Measurements from ENCODE around the gene FGF2.

FGF2 gene

DNA sequence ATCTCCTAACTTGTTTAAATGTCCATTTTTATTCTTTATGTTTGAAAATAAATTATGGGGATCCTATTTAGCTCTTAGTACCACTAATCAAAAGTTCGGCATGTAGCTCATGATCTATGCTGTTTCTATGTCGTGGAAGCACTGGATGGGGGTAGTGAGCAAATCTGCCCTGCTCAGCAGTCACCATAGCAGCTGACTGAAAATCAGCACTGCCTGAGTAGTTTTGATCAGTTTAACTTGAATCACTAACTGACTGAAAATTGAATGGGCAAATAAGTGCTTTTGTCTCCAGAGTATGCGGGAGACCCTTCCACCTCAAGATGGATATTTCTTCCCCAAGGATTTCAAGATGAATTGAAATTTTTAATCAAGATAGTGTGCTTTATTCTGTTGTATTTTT is 68.2 kb downstream of the FGF2 start:
- DNase-seq (ENCODE audit: low read depth in 2 of 2) = no peak

- no peak for DNase-seq (ENCODE audit: low read depth in 2 of 2)
Measured at GRCh38 chr4:122895336-122895995, 68.8 kb downstream of the FGF2 start.

DNA sequence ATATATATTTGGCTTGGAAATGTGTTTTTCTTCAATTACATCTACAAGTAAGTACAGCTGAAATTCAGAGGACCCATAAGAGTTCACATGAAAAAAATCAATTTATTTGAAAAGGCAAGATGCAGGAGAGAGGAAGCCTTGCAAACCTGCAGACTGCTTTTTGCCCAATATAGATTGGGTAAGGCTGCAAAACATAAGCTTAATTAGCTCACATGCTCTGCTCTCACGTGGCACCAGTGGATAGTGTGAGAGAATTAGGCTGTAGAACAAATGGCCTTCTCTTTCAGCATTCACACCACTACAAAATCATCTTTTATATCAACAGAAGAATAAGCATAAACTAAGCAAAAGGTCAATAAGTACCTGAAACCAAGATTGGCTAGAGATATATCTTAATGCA is 69.6 kb downstream of the FGF2 start:
- DNase-seq (ENCODE audit: low read depth in 2 of 2) = no peak

GRCh38 chr4:122898370-122899150 is 71.9 kb downstream of the FGF2 start:
- DNase-seq (ENCODE audit: low read depth in 2 of 2) = no peak

- DNase-seq (ENCODE audit: low read depth in 2 of 2) = no peak
Measured at GRCh38 chr4:122899682-122900081, 73.1 kb downstream of the FGF2 start.

DNA sequence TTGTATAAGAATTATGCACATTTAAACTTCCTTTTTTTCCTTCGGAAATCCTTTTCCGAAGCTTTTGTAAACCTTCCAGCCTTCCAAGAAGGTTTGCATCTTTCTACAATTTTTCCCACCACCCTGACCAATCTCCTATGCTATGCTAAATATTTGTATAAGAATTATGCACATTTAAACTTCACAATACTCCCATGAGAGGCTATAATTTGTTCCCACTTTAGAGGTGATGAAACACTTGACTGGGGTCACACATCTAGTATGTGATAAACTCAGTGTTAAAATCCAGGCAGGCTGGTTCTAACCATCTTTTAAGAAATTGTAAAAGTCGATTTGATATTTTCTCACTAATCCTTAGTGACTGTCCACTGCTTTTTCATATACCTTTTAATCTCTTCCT is 73.7 kb downstream of the FGF2 start:
- DNase-seq (ENCODE audit: low read depth in 2 of 2) = no peak

DNA sequence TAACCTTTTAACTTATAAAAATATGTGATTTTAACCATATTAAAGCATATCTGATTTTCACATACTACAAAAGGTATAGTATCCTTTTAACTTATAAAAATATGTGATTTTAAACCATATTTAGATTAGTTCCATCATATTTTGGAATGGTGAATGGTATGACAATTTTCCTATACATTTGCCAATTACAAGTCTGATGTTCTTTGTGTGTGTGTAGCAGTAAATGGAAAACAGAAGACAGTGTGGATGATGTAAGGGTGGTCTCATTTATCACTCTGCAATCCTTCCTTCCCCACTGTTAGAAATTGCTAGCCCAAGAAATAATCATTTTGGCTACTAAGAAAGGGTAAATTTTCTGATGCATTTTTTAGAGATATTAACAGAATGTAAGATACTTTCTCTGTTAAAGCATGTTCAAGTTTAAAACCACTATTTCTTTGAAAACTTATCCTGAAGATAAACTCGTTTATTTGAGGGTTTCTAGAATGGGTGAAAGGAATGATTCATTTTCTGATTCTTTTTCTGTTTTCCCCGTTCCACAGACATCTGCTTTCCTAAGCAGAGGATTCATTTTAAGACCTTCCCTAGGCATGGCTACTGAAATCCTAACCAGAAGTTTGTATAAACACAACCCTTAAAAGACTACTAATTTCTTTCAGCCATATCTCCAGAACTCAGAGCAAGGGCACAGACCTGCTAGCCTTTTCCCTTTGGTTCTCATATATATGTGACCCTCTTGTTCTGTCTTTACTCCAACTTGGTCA is 74.8 kb downstream of the FGF2 start:
- no peak for DNase-seq (ENCODE audit: low read depth in 2 of 2)

DNA sequence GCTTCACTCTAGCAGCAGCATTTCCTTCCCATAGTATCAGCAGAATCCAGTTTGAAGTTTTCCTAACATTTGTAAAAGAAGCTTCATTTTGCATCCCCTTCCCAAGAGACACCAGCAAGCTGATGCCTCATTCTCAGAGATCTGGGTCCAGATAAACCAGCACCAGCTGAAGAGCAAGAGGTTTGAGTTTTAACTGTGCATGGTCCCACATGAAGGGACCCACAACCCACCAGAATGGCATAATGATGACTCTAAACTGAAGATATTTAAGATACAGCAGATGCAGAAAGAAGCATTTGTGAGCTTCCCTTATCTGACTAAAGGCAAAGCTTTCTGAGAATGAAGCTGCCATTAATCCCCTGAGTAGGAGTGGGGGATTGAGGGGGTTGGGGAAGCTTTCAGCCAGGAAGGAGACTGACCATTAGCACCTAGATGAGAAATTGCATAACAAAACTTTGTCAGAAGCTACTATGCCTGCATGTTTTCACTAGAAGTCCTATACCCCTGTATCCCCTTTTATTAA is 77.2 kb downstream of the FGF2 start:
- no peak for DNase-seq (ENCODE audit: low read depth in 2 of 2)

DNA sequence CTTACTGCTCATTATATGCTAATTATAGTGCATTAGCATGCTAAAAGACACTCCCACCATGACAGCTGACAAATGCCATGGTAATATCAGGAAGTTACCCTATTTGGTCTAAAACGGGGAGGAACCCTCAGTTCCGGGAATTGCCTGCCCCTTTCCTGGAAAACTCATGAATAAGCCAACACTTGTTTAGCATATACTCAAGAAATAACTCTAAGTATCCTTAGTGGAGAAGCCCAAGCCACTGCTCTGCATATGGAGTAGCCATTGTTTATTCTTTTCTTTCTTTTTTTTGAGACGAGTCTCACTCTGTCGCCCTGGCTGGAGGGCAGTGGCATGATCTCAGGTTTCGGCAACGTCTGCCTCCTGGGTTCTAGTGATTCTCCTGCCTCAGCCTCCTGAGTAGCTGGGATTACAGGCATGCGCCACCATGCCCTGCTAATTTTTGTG is 80.3 kb downstream of the FGF2 start:
- no peak for DNase-seq (ENCODE audit: low read depth in 2 of 2)

GRCh38 chr4:122908223-122908622 is 81.6 kb downstream of the FGF2 start:
- DNase-seq (ENCODE audit: low read depth in 2 of 2) = no peak

- DNase-seq (ENCODE audit: low read depth in 2 of 2) = no peak
Measured at GRCh38 chr4:122909683-122910082, 83.1 kb downstream of the FGF2 start.

- no peak for DNase-seq (ENCODE audit: low read depth in 2 of 2)
Measured at GRCh38 chr4:122911588-122911987, 85.0 kb downstream of the FGF2 start.

DNA sequence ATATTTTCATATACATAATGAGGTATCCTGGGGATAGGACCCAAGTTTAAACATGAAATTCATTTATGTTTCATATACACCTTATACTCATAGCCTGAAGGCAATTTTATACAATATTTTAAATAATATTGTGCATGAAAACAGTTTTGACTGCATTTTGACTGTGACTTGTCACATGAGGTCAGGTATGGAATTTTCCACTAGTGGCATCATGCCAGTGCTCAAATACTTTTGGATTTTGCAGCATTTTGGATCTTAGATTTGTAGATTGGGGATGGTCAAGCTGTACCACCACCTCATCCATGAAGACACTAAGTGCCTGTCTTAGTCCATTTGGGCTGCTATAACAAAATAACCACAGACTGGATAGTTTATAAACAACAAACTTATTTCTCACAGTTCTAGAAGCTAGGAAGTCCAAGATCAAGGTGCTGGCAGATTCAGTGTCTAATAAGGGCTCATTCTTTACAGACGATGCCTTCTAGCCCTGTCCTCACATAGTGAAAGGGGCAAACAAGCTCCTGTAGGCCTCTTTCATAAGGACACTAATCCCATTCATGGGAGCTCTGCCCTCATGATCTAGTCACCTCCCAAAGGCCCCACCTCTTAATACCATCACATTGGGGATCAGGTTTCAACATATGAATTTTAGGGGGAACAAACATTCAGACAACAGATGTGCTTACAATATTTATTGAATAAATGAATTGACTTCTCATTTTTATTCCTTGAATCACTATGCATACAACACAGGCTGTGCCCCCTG is 86.4 kb downstream of the FGF2 start:
- DNase-seq (ENCODE audit: low read depth in 2 of 2) = no peak

- DNase-seq (ENCODE audit: low read depth in 2 of 2) = no peak
Measured at GRCh38 chr4:122914292-122914904, 87.8 kb downstream of the FGF2 start.

DNA sequence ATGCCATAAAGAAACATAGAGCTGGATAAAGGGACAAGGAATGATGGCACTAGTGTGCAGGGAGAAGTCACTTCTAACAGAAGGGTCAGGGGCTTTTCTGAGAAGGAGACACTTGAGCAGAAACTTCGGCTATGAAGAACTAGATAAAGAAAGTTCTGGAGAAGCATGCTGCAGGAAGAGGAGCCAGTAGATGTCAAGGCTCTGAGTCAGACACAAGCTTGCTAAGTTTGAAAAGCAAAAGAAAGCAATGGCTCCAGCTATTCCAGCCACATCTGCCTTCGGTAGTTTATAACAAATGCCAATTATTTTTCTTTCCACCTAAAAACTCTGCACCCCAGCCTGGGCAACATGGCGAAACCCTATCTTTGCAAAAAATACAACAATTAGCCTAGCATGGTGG is 88.3 kb downstream of the FGF2 start:
- DNase-seq (ENCODE audit: low read depth in 2 of 2) = no peak

DNA sequence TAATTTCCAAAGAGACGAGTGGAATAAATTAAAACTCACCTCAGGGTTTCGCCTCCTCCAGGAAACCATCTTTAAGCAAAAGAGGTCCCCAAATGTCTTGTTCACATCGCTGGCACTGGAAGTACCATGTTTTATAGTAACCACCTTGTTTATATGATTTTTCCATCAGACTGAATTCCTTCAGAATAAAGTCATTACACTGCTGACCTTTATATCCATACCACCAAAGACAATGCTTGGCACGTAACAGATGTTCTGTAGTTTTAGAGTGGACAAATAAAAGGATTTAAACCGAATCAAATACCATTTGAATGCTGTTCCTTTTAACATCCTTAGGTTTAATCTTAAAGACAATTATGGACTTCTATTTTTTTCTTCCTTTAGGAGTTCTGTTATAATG is 91.1 kb downstream of the FGF2 start:
- DNase-seq (ENCODE audit: low read depth in 2 of 2) = no peak

DNA sequence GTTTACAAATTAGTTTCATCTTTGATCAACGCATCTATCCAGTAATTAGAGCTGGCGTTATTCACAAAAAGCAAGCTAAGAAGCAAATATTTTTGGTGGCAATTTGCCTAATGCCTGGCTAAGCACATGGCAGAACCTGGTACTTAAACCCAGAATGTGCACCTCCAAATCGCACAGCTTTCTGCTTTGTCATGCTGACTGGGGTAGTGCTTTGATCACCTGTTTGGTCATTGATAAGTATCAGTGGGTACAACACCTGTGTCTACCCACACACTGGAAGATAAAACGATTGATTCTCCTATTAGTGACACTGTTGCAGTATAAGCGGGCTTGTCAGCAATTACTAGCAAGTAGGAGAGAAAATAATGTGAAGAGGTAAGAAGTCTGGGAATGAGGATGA is 93.8 kb downstream of the FGF2 start:
- no peak for DNase-seq (ENCODE audit: low read depth in 2 of 2)

- DNase-seq (ENCODE audit: low read depth in 2 of 2) = no peak
Measured at GRCh38 chr4:122921300-122921699, 94.7 kb downstream of the FGF2 start.

DNA sequence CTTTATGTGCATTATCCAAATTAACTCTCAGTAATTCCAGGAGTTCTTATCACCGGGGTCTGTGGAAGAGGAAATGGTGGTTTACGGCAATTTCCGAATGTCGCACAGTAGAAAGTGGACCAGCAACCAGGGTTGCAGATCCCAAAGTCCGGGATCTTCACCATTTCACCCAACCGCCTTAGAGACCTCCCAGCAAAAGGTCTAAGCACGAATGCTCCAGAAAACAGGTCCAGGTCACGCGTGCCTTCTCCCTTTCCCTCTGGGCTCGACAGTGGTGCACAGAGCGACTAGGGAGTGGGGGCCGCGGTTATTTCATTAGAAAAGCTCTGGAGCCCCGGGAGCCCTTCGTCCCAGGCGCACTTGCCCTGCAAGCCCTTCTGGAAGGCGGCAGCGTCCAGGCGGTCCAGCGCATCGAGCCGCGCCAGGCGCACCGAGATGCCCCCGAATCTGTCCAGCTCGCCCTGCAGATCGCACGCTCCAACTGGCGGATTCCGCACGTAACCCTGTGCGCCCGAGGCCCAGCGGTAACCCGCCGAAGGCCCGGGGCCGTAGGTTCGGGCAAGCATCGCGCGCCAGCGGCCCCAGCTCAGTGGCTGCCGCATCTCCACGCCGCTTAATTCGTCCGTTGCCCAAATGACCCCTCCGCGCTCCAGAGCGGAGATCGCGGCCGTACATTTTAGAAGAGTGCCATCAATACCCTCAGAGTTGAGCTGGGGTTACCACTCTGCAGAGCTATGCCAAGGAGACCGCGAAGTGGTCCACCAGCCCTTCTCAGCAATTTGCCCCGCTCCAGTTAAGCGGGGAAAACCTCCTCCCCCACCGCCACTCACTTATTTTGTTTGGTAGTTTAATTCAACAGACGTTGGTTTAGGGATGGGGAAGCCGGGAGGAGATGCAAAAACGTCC is 95.6 kb downstream of the FGF2 start, which contains the start of gene NUDT6:
NUDT6 (minus strand) TSS at position 627 of the 906 bp plus-strand sequence; CDS start at position 602, 25 bp downstream.
- peak; percentile 23 to 25 for DNase-seq (ENCODE audit: low read depth in 2 of 2)

All from stimulated activated CD4-positive, alpha-beta T cell treated with anti-CD3 and anti-CD28 coated beads, Interleukin-4, amount 100 ng/mL, for 48 hours (primary cell).